GM18526 (cell line): ENCODE data around the gene CROCC2.

Experiments
- POLR2A ChIP-seq: IDR thresholded peaks from 3 replicates; pipeline ENCODE4 v1.6.1; 2011; ENCODE audit not compliant: insufficient read length; ENCODE audit errors: extremely low read depth

CROCC2 gene

DNA sequence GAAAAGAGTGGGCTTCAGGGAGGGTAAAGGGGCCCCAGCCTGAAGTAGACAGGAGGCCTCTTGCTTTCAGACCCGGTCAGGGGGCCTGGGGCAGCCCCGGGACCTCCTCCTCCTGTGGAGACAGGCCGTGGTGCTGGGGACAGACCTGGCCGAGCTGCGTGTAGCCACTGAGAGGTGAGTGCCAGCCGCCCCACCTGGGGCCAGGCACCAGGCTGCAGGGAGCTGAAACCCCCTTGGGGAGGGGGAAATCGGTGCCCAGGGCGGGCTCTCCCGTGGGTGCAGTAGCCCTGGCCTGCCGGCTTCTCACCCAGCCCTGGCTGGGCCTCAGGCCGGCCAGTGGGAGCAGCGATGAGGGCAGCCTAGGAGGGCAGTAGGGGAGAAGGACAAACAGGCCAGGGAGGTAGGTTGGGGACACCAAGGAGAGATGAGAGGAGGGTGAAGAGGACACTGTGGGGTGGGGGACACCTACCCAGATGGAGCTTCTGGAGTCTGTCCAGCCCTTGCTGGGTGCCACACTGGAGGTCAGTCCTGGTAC, 24.0 kb downstream of the CROCC2 start:
- TF ChIP-seq POLR2A: no peak

DNA sequence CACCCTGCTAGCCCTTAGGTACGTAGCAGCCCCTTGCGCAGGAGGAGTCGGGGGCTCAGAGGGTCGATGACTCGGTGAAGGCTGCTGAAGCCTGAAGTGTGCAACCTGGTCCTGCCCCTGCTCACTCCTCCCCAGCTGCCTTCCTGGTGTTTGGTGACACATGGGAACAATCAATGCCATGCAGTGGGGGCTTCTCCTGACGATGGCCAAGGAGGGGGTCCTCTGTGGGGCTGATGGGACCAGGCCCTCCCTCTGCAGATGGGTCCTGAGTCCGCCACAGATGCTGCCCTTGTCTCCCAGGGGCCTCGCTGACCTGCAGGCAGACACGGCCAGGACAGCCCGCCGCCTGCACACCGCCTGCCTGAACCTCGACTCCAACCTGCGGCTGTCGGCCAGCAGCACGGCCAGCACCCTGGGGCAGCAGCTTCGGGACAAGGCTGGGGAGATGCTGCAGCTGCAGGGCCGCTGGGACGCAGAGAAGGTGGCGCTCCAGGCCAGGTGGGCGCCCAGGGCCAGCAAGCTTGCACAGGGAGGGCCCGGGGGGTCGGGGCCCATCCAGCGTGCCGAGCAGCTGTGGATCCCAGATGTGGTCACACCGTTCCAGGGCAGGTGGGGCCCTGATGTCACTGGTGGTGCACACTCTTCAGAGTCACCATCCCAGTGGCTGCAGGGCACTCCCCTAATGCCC, 24.6 kb downstream of the CROCC2 start:
- TF ChIP-seq POLR2A: no peak

DNA sequence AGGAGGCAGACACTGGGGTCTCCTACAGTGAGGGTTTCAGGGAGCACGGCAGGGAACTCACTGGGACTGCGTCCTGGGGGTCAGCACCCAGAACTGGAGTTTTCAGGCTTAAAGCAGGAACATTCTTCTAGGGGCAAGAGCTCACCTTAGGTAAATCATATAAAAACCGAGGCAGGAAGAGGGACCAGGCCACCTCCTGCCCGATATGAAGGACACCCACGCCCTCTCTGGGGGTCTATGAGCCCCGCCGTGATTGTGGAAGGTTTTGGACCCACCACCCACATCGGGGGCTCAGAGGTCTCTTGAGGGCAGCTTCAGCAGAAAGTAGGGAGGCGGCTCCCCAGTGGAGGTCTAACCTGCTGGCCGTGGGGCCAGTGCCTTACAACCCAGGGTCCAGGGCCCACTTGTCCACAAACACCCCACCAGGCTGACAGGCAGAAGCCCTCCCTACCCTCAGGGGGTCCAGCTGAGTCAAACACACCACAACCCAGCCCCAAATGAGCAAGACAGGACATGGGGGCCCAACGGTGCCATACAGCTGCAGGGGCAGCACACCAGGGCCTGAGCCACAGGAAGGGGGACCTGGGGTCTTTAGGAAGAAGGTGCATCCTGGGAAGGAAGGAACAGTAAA, 25.3 kb downstream of the CROCC2 start:
- TF ChIP-seq POLR2A: no peak

DNA sequence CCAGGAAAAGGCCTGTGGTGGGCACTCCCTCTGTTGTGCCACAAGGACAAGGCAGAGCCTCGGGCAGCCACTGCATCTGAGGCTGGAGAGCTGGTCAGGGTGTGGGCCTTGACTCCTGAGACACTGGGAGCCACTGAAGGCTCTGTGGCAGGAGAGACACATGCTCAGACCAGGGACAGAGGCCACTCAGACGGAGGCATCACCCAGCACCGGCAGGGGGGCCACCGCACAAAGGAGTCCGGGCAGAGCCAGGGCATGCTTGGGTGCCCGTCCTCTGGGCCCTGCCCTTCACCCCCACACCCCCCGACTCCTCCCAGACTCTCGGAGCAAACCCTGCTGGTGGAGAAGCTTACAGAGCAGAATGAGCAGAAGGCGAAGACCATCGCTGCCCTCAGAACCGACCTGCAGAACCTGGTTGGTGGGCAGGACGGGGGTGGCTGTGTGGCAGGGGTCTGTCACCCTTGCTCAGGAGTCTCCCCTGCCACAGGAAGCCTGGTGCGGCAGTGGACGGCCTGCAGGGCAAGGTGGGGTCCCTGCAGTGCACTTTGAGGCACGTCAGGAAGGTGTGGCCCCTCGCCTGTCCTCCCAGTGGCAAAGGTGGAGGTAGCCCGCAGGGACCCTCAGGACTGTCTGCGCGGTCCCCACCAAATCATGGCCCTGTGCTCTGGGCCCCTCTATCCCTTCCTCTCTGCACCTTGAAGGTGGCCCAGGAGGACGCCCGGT, 26.0 kb downstream of the CROCC2 start:
- TF ChIP-seq POLR2A: no peak

DNA sequence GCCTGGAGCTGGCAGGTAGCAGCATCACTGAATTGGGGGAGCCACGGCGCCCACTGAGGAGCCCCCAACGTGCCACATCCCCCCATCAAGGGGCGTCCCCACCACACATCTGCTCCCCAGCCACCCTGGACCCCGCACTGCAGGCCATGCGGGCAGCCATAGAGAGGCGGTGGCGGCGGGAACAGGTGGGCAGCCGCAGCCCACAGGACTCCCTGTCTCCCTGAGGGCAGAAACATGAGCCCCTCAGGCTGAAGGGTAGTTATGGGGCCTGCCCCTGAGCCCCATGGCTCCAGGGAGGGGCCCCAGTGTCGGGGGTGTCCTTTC, 26.6 kb downstream of the CROCC2 start:
- no peak for TF ChIP-seq POLR2A

DNA sequence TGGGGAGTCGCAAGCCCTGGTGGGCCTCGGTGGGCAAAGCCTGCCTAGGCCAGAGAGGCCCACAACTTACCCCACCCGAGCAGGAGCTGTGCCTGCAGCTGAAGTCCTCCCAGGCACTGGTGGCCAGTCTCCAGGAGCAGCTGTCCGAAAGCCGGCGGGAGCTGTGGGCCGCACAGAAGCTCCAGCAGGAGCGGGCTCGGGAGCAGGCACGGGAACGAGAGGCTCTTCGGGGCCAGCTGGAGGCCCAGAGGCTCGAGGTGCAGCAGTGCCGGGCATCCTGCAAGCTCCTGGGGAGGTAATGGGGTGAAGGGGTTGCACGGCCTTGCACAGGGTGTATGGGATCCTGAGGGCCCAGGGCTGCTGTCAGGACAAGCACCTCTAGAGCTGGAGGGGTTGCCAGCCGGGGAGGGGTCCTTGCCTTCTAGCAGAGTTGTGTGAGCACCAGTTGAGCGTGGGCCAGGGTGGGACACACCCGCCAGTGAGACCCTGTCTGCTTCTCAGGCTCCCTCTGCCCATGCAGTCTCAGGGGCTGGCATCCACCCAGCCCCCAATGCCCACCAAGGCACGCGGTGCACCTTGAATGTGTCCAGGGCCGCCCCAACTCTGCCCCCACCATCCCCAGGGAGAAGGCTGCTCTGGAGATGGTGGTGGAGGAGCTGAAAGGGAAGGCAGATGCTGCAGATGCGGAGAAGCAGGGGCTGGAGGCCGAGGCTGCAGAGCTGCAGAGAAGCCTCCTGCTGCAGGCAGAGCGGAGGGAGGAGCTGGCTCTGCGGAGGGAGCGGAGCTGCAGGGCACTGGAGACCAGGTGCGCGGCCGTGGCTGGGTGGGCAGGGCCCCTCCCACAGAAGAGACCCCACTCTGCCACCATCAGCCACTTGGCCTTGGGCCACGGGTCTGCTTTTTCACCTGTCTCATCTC, 27.2 kb downstream of the CROCC2 start:
- no peak for TF ChIP-seq POLR2A

DNA sequence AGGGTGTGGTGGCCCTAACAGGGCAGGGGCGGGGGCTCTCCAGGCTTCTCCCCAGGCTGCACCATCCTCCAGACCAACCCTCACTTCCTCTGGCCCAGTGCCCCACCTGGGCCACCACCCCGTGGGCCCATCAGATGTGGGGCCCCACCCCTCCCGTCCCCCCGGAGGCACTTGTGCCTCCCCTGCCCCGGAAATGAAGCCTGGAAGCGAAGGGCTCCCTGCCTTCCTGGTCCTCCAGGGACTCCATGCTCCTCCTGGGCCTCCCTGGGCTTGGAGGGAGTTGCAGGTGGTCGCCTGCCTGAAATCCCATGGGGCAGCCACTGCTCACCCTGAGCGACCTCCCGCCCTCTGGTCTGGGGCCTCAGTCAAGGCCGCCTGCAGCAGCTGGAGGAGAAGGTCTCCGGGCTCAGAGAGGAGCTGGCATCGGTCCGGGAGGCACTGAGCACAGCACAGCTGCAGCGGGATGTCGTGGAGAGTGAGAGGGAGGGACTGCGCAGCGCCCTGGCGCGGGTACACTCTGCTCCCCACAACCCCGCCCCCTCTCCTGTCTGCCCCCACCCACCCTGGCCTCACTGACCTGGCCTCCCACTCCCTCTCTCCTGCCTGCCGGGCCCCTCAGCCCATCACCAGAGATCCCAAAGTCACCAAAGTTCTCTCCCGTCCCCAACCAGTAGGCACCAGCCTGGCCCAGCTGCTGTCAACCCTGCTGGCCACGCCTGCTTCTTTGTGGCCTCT, 28.0 kb downstream of the CROCC2 start:
- TF ChIP-seq POLR2A: no peak

DNA sequence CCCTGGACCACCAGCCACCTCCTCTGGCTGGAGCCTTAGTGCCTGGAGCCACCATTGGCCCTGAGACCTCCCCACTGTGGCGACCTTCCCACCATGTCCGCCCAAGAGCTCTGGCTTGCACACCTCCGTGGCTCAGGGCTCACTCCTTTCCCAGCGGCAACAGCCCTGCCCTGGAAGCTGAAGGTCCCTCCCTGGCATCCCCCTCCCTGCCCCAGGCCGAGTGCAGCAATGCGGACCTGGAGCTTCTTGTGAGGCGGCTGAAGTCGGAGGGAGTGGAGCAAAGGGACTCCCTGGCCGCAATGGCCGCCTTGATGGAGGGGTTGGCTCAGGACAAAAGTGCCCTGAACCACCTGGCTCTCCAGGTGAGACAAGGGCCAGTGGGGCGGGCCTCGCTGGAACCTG, 28.6 kb downstream of the CROCC2 start:
- no peak for TF ChIP-seq POLR2A

DNA sequence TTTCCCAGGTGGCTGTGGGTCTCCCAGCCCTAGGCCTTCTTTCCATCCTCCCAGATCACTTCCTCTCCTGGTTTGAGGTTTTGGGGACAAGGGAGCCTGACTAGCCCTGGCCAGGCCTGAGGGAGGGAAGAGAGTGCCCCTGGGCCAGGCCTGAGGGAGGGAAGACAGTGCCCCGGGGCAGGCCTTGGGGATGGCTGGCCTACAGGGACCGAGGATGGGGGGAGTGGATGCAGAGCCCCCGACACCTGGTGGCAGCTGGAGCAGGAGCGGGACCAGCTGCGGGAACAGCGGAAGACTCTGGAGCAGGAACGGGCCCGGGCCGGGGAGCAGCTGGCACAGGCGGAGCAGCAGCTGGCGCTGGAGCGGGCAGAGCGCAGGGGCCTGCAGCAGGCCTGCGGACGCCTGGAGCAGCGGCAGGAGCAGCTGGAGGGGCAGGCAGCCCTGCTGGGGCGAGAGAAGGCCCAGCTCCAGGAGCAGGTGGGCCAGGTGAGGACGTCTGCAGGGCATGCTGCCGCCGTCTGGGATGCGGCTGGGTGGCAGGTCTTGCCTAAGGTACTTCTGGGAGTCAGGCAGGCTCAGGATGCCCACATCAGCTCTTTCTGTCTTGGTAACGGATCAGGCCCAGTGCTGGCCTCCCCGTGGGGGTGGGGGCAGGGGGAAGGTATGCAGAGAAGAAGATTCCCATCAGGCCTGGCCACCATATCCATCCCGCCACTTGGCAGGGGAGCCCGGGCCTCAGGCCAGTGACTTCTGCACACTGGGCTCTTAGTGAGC, 29.2 kb downstream of the CROCC2 start:
- TF ChIP-seq POLR2A: no peak

DNA sequence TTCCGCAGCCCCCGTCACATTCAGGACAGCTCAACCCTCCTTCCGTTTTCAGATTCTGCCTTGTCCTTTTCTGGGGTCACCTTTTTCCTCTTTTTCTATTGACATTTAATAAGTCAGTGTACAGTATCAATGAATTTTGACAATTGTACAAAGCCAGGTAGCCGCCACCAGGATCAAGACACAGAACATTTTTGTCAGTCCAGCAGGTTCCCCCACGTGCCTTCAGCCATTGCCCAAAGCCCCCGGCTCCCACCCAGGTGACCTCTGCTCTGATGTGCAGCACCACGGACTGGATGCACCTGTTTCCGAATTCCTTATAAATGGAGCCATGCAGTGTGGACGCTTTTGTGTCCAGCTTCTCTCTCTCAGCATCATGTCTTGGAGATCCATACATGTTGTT, 30.0 kb downstream of the CROCC2 start:
- no peak for TF ChIP-seq POLR2A

DNA sequence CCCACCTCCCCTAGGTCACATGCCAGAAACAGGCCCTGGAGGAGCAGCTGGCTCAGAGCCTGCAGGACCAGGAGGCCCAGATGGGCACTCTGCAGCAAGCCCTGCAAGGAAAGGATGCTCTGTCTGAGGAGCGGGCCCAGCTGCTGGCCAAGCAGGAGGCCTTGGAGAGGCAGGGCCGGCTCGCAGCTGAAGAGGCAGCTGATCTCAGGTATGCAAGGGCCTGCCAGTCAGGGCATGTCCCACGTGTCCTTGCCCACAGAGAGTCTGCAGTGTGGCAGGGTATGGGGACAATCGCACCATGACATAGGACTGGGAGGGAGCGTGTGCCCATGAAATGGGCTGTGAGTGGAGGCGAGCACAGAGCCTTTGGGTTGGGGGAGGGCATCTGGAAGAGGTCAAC, 39.9 kb downstream of the CROCC2 start:
- TF ChIP-seq POLR2A: no peak

DNA sequence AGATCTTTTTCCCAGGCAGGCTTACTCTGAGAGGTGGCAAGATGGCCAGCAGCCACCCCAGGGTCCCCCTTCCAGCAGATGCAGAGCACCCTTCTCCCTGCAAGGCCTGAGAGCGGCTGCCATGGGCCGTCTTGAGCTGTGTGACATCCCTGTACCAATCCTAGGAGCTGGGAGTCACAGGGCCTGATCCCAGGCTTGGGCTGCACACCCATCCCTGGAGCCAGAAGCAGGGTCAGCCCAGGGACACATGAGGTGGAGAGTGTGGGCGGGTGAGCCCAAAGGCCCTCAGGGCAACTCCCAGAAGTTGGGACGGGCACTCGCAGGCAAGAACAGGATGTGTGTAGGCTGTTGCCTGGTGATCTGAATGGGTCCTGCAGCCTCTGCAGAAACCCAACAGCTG, 40.5 kb downstream of the CROCC2 start:
- TF ChIP-seq POLR2A: no peak

DNA sequence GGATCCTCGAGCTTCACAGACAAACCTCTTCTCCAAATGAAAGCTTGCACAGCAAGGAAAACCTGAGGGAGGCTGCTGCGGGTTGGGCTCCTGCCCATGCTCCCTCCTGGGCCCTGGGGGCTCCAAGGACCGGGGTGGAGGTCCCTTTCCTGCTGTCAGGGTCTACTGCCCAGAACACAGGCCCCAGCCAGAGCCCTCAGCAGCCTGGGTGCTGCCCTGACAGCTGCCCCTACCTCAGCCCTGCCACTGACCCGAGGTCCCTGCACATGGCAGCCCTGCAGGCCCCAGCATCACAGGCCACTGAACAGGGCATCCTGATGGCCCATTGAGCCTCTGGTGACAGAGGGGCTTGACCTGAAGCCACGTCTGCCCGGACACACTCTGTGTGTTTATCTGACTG, 41.0 kb downstream of the CROCC2 start:
- no peak for TF ChIP-seq POLR2A

DNA sequence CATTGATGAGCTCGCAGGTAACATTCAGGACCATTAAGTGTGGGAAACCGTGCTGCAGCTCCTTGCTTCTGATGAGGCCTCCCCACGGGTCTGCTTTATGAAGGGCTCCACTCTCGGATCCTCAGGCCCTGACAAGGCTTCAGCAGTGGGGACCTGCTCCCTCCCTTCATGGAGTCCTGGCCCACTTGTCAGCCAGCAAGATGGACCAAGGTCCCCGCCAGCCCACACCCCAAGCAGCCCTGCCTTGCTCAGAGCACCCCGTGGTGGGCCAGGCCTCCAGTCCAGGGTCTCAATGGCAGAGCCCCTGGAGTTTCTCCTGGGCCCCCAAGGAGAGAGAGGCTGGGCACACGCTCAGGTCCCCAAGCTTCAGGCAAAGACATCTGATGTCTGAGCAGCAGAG, 41.5 kb downstream of the CROCC2 start:
- TF ChIP-seq POLR2A: no peak
